ENCODE measurements around the gene BDKRB2. TPM values are rescaled to one million over a fixed set of nuclear protein-coding genes. Genes with fewer than 3 reads are reported as not detected.
A peak's percentile ranks its signal among the peaks of the same experiment; 100 is the strongest.

BDKRB2 gene
- total and polyA plus RNA-seq, 2 of the 4 experiments (the other 2 are of a cell fraction) = 60.9 to 73.1 TPM

DNA sequence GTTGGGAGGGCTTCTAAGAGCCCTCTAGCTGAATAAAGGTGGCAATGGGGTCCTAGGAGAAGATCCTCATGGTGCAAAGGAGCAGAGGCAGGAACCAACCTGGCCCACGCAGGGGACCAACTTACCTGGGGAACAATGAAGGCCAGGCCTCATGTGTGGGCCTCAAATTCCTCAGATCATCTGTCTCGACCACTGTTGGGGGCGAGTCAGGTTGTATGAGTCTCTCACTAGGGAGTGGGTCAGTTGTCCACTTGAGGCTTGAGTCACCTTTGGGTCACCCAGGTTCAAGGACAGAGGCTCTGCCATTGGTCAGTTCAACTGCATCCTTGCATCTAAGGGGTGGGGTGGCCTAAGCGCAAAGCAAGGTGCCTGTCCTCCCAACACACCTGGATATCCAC, 43.7 kb upstream of the BDKRB2 start:
- Histone ChIP-seq H3K4me1 (ENCODE audit: control insufficient read depth, insufficient read depth, low read length) (peaks cover 31% of the 10 kb centered on the region), H3K27ac (ENCODE audit: insufficient read depth, low read length) (peak overlapping the region; percentile 96; the same call in 1 of the 2 replicates), H3K9me1 (ENCODE audit: insufficient read depth, low read length) (peaks cover 18% of the 10 kb centered on the region), H3K18ac (ENCODE audit: low read depth, low read length) (peak overlapping the region; percentile 94), H3K36me3 (ENCODE audit: control insufficient read depth, insufficient read depth, low read length) (no peaks in the 10 kb centered on the region), H4K20me1 (ENCODE audit: insufficient read depth, low read length) (no peaks in the 10 kb centered on the region), H3K4me3 (ENCODE audit: insufficient read depth, low read depth, low read length) (no peak overlapping the region), H2BK20ac (ENCODE audit: low read depth, low read length) (peak overlapping the region; percentile 83), H3K9ac (ENCODE audit: low read depth, low read length) (no peak overlapping the region; the same call in 1 of the 2 replicates), H3K4ac (ENCODE audit: low read depth, low read length) (peak overlapping the region; percentile 82), H2AK9ac (replicated peaks; ENCODE audit: low read depth, low read length, poor library complexity) (no peak overlapping the region), H2BK5ac (ENCODE audit: low read depth, low read length, poor library complexity, severe bottlenecking) (peak overlapping the region; percentile 46), H3K27me3 (ENCODE audit: control insufficient read depth, insufficient read depth, low read length) (no peaks in the 10 kb centered on the region), H3K56ac (ENCODE audit: extremely low read depth, insufficient read depth, low read length) (peak overlapping the region; percentile 48; the same call in 1 of the 2 replicates), H4K91ac (ENCODE audit: insufficient read depth, low read depth, low read length) (peak overlapping the region; percentile 86), H2BK15ac (ENCODE audit: low read depth, low read length) (peak overlapping the region; percentile 35), H3K9me3 (ENCODE audit: control insufficient read depth, insufficient read depth, low read length) (no peaks in the 10 kb centered on the region), H4K8ac (ENCODE audit: low read depth in 2 of 2, low read length in 2 of 2) (peak overlapping the region; percentile 74 to 76; a peak in 3 of 4 replicates), H3K23ac (ENCODE audit: low read depth, low read length) (no peak overlapping the region; the same call in 1 of the 2 replicates), H2AFZ (replicated peaks; ENCODE audit: low read length, poor library complexity) (no peak overlapping the region), H3K14ac (replicated peaks; ENCODE audit: low read depth, low read length) (peak overlapping the region; percentile 65), H3K4me2 (ENCODE audit: low read depth, low read length) (no peak overlapping the region), H3K79me1 (ENCODE audit: low read depth in 1 of 2, low read length in 2 of 2) (no peaks in the 10 kb centered on the region), H2AK5ac (ENCODE audit: low read depth, low read length) (peak overlapping the region; percentile 76), H4K5ac (ENCODE audit: low read depth, low read length) (peak overlapping the region; percentile 83), H2BK120ac (ENCODE audit: low read depth, low read length) (peak overlapping the region; percentile 81)
- no TSS peak for BruUV-seq (replicated peaks)
- dilution Hi-C loops (cut with HindIII; ENCODE audit: low sequenced_read_pairs, unreplicated experiment) (no loop called here), in situ Hi-C loops (cut with MboI; ENCODE audit: low sequenced_read_pairs) (no loop called here), intact Hi-C loops (cut with micrococcal nuclease) (no loop called here)
- ATAC-seq (ENCODE audit: low read depth) (no peak), DNase-seq (no peak)
- ChIA-PET CTCF (no interaction called here), POLR2A (ENCODE audit: unreplicated experiment) (no interaction called here)
- 100% methylated on average over 1 of the region's 4 CpGs; no CpG with 5 or more reads in 1 of the 2 experiments for WGBS, 2 experiments (ENCODE audit: extremely low coverage in 2 of 2, insufficient read length in 1 of 2)
- TF ChIP-seq NFE2L2 (IDR thresholded peaks at IDR 0.05; ENCODE audit: low read depth, low read length) (no peak), RAD21 (IDR thresholded peaks at IDR 0.05; ENCODE audit: low read length) (no peak), MXI1 (IDR thresholded peaks at IDR 0.05; ENCODE audit: borderline replicate concordance, low read depth, low read length) (no peak), CHD1 (IDR thresholded peaks at IDR 0.05; ENCODE audit: low read depth, low read length) (no peak), MAFK (IDR thresholded peaks at IDR 0.05; ENCODE audit: low read depth, low read length) (no peak), SMC3 (IDR thresholded peaks at IDR 0.05; ENCODE audit: low read depth, low read length) (no peak), RFX5 (IDR thresholded peaks at IDR 0.05; ENCODE audit: low read depth, low read length) (no peak), CEBPB (IDR thresholded peaks at IDR 0.05; ENCODE audit: low read depth, low read length) (no peak), FOS (IDR thresholded peaks at IDR 0.05; ENCODE audit: low read depth, low read length) (no peak), MAZ (IDR thresholded peaks at IDR 0.05; ENCODE audit: borderline replicate concordance, low read depth, low read length) (no peak), POLR2A (IDR thresholded peaks at IDR 0.05; ENCODE audit: low read depth, low read length) (no peak), RCOR1 (IDR thresholded peaks at IDR 0.05; ENCODE audit: insufficient replicate concordance, low read length) (no peak)
- TF ChIP-seq, protein P1, sequence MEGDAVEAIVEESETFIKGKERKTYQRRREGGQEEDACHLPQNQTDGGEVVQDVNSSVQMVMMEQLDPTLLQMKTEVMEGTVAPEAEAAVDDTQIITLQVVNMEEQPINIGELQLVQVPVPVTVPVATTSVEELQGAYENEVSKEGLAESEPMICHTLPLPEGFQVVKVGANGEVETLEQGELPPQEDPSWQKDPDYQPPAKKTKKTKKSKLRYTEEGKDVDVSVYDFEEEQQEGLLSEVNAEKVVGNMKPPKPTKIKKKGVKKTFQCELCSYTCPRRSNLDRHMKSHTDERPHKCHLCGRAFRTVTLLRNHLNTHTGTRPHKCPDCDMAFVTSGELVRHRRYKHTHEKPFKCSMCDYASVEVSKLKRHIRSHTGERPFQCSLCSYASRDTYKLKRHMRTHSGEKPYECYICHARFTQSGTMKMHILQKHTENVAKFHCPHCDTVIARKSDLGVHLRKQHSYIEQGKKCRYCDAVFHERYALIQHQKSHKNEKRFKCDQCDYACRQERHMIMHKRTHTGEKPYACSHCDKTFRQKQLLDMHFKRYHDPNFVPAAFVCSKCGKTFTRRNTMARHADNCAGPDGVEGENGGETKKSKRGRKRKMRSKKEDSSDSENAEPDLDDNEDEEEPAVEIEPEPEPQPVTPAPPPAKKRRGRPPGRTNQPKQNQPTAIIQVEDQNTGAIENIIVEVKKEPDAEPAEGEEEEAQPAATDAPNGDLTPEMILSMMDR (conservative IDR thresholded peaks at IDR 0.05; ENCODE audit: low read depth, low read length) = no peak
- TF ChIP-seq, protein P2, sequence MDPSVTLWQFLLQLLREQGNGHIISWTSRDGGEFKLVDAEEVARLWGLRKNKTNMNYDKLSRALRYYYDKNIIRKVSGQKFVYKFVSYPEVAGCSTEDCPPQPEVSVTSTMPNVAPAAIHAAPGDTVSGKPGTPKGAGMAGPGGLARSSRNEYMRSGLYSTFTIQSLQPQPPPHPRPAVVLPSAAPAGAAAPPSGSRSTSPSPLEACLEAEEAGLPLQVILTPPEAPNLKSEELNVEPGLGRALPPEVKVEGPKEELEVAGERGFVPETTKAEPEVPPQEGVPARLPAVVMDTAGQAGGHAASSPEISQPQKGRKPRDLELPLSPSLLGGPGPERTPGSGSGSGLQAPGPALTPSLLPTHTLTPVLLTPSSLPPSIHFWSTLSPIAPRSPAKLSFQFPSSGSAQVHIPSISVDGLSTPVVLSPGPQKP (IDR thresholded peaks at IDR 0.05; ENCODE audit: borderline replicate concordance, low read depth, low read length) = no peak

Measured in IMR-90 (cell line).